COR-L47 (cell line): Measurements from ENCODE around the gene LCA5.
A peak's percentile ranks its signal among the peaks of the same experiment; 100 is the strongest.
"Not testable (repeated sequence)": the region's sequence is repeated elsewhere in the genome, so short reads cannot be mapped to it uniquely, and the experiment has no call there.

Source experiments
- DNase-seq: peaks from one replicate; lab custom pipeline; 2025; lab: John Stamatoyannopoulos, UW

LCA5 gene

GRCh38 chr6:79536954-79537747, at the start of gene LCA5:
Gene LCA5, minus strand, starts transcription at chr6:79537430. Its CDS starts 18,536 bp downstream, at chr6:79518894.
- DNase-seq, result peak; percentile 98

DNA sequence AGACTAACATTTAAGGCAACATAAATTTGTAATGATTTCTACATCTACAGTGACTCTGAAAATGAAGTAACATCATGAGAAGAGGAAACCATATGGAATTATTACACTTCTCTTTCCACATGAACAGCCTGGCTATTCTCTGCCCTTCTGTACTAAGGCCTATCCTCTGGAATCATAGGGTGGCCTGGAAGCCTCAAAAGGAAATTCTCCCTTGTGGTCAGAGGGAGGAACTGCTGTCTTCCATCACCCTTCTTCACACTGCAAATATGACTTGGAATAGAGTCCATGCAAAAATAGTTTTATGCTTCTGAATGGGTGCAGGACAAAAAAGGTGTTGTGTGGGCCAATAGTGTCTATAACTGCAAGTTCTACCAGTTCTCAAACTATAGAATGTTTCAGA, 49.3 kb upstream of the LCA5 start:
- DNase-seq, result no peak

DNA sequence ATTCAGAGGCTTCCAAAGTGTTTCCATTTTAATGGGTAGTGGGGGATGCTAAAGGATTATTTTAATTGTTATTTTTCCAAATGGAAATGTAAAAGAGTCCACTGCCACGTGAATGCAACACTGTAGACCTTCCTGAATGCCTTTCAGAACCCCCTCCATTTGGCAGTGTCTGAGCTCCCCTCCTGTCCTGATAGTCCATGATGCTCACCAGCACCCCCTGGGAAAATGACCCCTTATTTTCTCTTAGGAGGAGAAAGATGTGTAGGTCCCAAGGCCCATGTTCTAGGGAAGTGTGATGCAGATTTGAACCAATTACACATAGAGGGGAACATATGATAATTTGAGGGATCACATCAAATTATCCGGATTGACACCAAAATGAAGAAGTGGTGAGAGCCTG, 47.1 kb upstream of the LCA5 start:
- DNase-seq, result no peak

DNA sequence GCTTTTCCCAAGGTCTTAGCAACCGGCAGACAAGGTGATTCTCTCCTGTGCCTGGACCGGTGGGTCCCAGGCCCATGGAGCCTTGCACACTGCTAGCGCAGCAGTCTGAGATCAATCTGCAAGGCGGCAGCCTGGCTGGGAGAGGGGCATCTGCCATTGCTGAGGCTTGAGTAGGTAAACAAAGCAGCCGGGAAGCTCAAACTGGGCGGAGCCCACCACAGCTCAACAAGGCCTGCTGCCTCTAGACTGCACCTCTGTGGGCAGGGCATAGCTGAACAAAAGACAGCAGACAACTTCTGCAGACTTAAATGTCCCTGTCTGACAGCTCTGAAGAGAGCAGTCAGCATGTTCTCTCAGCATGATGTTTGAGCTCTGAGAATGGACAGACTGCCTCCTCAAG, 40.7 kb upstream of the LCA5 start:
- not testable (repeated sequence) for DNase-seq

GRCh38 chr6:79574630-79575225, 37.5 kb upstream of the LCA5 start:
- no peak for DNase-seq

DNA sequence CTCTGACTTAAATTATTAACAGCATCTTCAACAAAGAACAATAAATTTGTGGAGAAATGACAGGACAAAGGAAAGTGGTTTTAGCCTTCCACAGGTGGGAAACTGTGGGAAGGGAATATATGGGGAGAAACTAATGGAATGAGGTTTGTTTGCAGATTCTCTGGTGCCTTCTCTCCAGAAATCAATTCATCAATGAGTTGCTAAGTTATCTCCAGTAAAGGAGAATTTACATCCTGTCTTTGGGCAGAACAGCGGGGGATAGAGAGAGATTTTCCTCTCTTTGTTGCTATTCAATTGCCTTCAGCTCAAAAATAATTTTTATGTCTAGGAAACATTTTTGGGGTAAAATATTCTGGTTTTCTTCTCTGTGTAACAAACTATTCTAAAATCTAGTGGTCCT, 36.9 kb upstream of the LCA5 start:
- DNase-seq, result no peak

GRCh38 chr6:79571030-79571367, 33.8 kb upstream of the LCA5 start:
- no peak for DNase-seq

- DNase-seq, result peak; percentile 32
These were observed 33.1 kb upstream of the LCA5 start for GRCh38 chr6:79570129-79571029.

DNA sequence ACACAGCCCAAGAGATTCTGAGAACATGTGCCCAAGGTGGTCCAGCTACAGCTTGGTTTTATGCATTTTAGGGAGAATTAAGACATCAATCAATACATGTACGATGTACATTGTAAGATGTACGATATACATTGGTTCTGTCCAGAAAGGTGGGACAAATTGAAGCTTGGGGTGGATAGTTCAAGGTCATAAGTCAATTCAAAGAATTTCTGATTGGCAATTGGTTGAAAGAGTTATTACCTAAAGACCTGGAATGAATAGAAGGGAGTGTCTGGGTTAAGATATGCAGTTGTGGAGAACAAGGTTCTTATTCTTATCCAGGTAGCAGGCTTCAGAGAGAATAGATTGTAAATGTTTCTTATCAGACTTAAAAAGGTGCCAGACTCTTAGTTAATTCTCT, 31.8 kb upstream of the LCA5 start:
- DNase-seq, result no peak

GRCh38 chr6:79564636-79565035, 27.4 kb upstream of the LCA5 start:
- DNase-seq, result no peak

GRCh38 chr6:79559706-79560105, 22.5 kb upstream of the LCA5 start:
- DNase-seq, result no peak

- no peak for DNase-seq
These were observed 20.6 kb upstream of the LCA5 start for GRCh38 chr6:79557673-79558467.

GRCh38 chr6:79554305-79554704, 17.1 kb upstream of the LCA5 start:
- no peak for DNase-seq

DNA sequence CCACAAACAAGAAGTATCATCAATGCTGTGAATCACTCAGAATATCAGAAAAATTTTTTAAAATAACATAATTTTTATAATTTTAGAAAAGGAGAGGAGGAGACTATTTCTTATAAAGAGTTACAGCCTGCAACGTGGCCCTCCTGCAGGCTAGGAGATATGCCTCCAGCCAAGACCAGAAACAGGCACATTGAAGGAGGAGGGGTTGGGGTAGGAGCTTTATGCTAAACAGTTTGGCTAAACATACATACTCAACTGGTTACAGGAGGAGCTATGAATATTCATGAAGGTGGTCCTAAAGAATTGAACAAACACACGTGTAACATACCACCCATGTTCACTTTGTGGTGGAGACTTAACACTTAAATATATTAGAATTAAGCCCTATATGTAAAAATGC, 14.2 kb upstream of the LCA5 start:
- no peak for DNase-seq

GRCh38 chr6:79548304-79548703, 11.1 kb upstream of the LCA5 start:
- DNase-seq, result no peak

GRCh38 chr6:79546186-79546585, 9.0 kb upstream of the LCA5 start:
- no peak for DNase-seq

DNA sequence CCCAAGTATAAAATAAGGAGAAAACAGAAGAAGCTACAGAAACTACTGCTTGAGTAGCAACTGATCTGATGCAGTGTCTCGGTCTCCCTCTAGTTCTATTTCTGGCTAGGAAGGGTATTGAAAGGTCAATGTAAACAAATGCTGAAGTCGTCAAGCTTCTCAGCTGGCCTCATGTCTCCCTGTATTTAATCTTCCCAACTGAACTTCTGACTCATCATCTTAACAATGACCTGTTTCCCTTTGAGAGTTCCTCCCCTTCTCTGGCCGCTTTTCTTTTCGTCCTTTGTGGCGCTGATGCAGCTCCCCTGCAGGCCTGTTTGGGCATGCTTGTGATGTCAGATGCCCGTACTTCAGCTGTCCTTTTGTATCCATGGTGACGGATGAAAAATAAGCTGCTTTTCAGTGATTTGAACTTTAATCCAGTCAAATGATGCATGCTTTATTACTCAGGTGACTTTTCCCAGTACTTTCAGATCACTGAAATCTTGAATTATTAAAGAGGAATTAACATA, 7.8 kb upstream of the LCA5 start:
- peak; percentile 93 for DNase-seq

GRCh38 chr6:79544299-79544927, 7.2 kb upstream of the LCA5 start:
- peak; percentile 27 for DNase-seq

GRCh38 chr6:79543886-79544285, 6.7 kb upstream of the LCA5 start:
- no peak for DNase-seq

DNA sequence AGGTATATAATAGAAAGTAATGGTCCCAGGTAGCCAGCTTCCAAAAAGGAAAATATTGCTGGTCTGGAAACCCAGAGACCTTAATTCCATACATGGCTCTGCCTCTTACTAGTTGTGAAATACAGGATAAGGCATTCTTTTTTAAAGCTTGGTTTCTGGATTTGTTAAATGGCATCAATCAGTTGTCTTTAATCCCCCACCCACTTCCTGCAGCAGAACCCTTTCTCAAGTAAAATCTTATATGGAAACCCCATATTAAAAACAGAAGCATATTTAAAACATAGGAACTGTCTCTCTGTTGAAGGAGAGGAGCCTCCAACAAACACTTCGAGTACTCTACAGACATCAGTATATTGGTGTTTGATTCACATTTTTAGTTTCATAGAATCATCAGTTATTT, 6.2 kb upstream of the LCA5 start:
- no peak for DNase-seq
